ENCODE data around the gene RCC2.

- no peak for TF ChIP-seq CTCF (IDR thresholded peaks at IDR 0.05; ENCODE audit: low read depth, low read length)
- TF ChIP-seq, protein P1, sequence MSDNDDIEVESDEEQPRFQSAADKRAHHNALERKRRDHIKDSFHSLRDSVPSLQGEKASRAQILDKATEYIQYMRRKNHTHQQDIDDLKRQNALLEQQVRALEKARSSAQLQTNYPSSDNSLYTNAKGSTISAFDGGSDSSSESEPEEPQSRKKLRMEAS (IDR thresholded peaks at IDR 0.05; ENCODE audit: low read depth, low read length), result no peak
Measured at GRCh38 chr1:17422461-17422860, 17.0 kb downstream of the RCC2 start.

Measured in NB4 (cell line).